H9 (cell line): ENCODE results near the gene SPEM3. TPM values are rescaled to one million over a fixed set of nuclear protein-coding genes. Genes with fewer than 3 reads are reported as not detected.

ENCODE experiments used
- DNase-seq: peaks from one replicate; pipeline ENCODE4 v3.0.0-alpha.2; 2017
- H2AFZ ChIP-seq: one replicate; pipeline ENCODE4 v1.6.1; 2013; ENCODE audit warnings: mild to moderate bottlenecking, low read length, control low read depth, moderate library complexity
- H2AK5ac ChIP-seq: 2 replicates; pipeline ENCODE4 v1.6.1; 2013; ENCODE audit warnings: low read length, control low read depth, mixed read lengths; ENCODE audit not compliant: insufficient read length
- H2BK120ac ChIP-seq: one replicate; pipeline ENCODE4 v1.6.1; 2013; ENCODE audit warnings: low read depth, mild to moderate bottlenecking, low read length, control low read depth, inconsistent platforms; ENCODE audit not compliant: poor library complexity, severe bottlenecking
- H2BK12ac ChIP-seq: 2 replicates; pipeline ENCODE4 v1.6.1; 2013; ENCODE audit warnings: low read length, control low read depth, mixed read lengths, low read depth; ENCODE audit not compliant: insufficient read length
- H2BK15ac ChIP-seq: 2 replicates; pipeline ENCODE4 v1.6.1; 2013; ENCODE audit warnings: low read depth, low read length, control low read depth
- H2BK20ac ChIP-seq: one replicate; pipeline ENCODE4 v1.6.1; 2013; ENCODE audit warnings: low read depth, mild to moderate bottlenecking, low read length, control low read depth, inconsistent platforms; ENCODE audit not compliant: poor library complexity, severe bottlenecking
- H2BK5ac ChIP-seq: 2 replicates; pipeline ENCODE4 v1.6.1; 2013; ENCODE audit warnings: low read length, control low read depth, mixed read lengths; ENCODE audit not compliant: insufficient read length
- H3K14ac ChIP-seq: 2 replicates; pipeline ENCODE4 v1.6.1; 2013; ENCODE audit warnings: low read length, control low read depth; ENCODE audit not compliant: insufficient read depth
- H3K18ac ChIP-seq: 2 replicates; pipeline ENCODE4 v1.6.1; 2013; ENCODE audit warnings: low read depth, mild to moderate bottlenecking, mixed read lengths, low read length, control low read depth; ENCODE audit not compliant: insufficient read length
- H3K23ac ChIP-seq: 2 replicates; pipeline ENCODE4 v1.6.1; 2013; ENCODE audit warnings: low read length, control low read depth, mixed read lengths, low read depth; ENCODE audit not compliant: insufficient read length
- H3K23me2 ChIP-seq: 2 replicates; pipeline ENCODE4 v1.6.1; 2013; ENCODE audit warnings: low read depth, mild to moderate bottlenecking, mixed read lengths, low read length, control low read depth; ENCODE audit not compliant: insufficient read length, poor library complexity, severe bottlenecking
- H3K27ac ChIP-seq: 2 replicates; pipeline ENCODE4 v1.5.1; 2013; ENCODE audit warnings: low read length, control low read depth, mixed read lengths, low read depth; ENCODE audit not compliant: insufficient read length
- H3K27me3 ChIP-seq: 2 replicates; pipeline ENCODE4 v1.6.1; 2013; ENCODE audit warnings: low read length, control low read depth, inconsistent platforms; ENCODE audit not compliant: insufficient read depth
- H3K4ac ChIP-seq: 2 replicates; pipeline ENCODE4 v1.6.1; 2013; ENCODE audit warnings: low read depth, mild to moderate bottlenecking, control low read depth, inconsistent platforms, low read length, moderate library complexity
- H3K4me1 ChIP-seq: 2 replicates; pipeline ENCODE4 v1.6.1; 2013; ENCODE audit warnings: low read length, control low read depth, inconsistent platforms; ENCODE audit not compliant: insufficient read depth
- H3K4me2 ChIP-seq: 2 replicates; pipeline ENCODE4 v1.6.1; 2013; ENCODE audit warnings: low read length, control low read depth, mixed read lengths; ENCODE audit not compliant: insufficient read length, insufficient read depth
- H3K56ac ChIP-seq: 2 replicates; pipeline ENCODE4 v1.6.1; 2013; ENCODE audit warnings: low read depth, mild to moderate bottlenecking, mixed read lengths, low read length, control low read depth; ENCODE audit not compliant: insufficient read length
- H3K79me1 ChIP-seq: 2 replicates; pipeline ENCODE4 v1.6.1; 2013; ENCODE audit warnings: low read depth, mild to moderate bottlenecking, moderate library complexity, low read length, control low read depth, inconsistent platforms; ENCODE audit not compliant: insufficient read depth, poor library complexity, severe bottlenecking
- H3K79me2 ChIP-seq: 2 replicates; pipeline ENCODE4 v1.6.1; 2013; ENCODE audit warnings: low read length, control low read depth, inconsistent platforms; ENCODE audit not compliant: insufficient read depth
- H3K9ac ChIP-seq: 2 replicates; pipeline ENCODE4 v1.6.1; 2013; ENCODE audit warnings: low read length, control low read depth, mixed read lengths; ENCODE audit not compliant: insufficient read length; ENCODE audit errors: extremely low read depth
- H3K9me3 ChIP-seq: one replicate; pipeline ENCODE4 v1.6.1; 2013; ENCODE audit warnings: low read depth, low read length, inconsistent platforms; ENCODE audit not compliant: control insufficient read depth
- H3T11ph ChIP-seq: one replicate; pipeline ENCODE4 v1.6.1; 2013; ENCODE audit warnings: mild to moderate bottlenecking, low read length, control low read depth, inconsistent platforms
- H4K20me1 ChIP-seq: one replicate; pipeline ENCODE4 v1.6.1; 2013; ENCODE audit not compliant: control insufficient read depth, insufficient read length, insufficient read depth
- H4K5ac ChIP-seq: 2 replicates; pipeline ENCODE4 v1.6.1; 2013; ENCODE audit warnings: low read depth, mild to moderate bottlenecking, mixed read lengths, low read length, control low read depth; ENCODE audit not compliant: insufficient read length
- H4K8ac ChIP-seq: replicated peaks from 2 replicates; pipeline ENCODE4 v1.6.1; 2013; ENCODE audit warnings: low read length, control low read depth, mixed read lengths, low read depth; ENCODE audit not compliant: insufficient read length
- H4K91ac ChIP-seq: 2 replicates; pipeline ENCODE4 v1.6.1; 2013; ENCODE audit warnings: low read depth, mild to moderate bottlenecking, moderate library complexity, mixed read lengths, low read length, control low read depth; ENCODE audit not compliant: insufficient read length
- H3K27ac Mint-ChIP-seq, 3 experiments: 2 replicates in 2 of 3; 3 replicates in 1 of 3; pipeline ENCODE4 v1.8.0; 2020 to 2021; ENCODE audit warnings: mixed read lengths in 3 of 3, mild to moderate bottlenecking in 1 of 3, moderate library complexity in 1 of 3
- H3K27me3 Mint-ChIP-seq: 2 replicates; pipeline ENCODE4 v1.8.0; 2021; ENCODE audit warnings: low read depth, mild to moderate bottlenecking, moderate library complexity, mixed read lengths
- H3K36me3 Mint-ChIP-seq, 3 experiments: 2 replicates in 2 of 3; 3 replicates in 1 of 3; pipeline ENCODE4 v1.8.0; 2020 to 2021; ENCODE audit warnings: low read depth in 3 of 3, mixed read lengths in 3 of 3; ENCODE audit not compliant: insufficient read depth in 1 of 3
- H3K4me1 Mint-ChIP-seq, 2 experiments: 2 replicates each; pipeline ENCODE4 v1.8.0; 2020; ENCODE audit warnings: mixed read lengths in 2 of 2
- H3K4me3 Mint-ChIP-seq, 2 experiments: 2 replicates in 1 of 2; 3 replicates in 1 of 2; pipeline ENCODE4 v1.8.0; 2020 to 2021; ENCODE audit warnings: mild to moderate bottlenecking in 2 of 2, mixed read lengths in 2 of 2, moderate library complexity in 1 of 2
- H3K9me3 Mint-ChIP-seq, 2 experiments: 2 replicates in 1 of 2; 3 replicates in 1 of 2; pipeline ENCODE4 v1.8.0; 2020; ENCODE audit warnings: mild to moderate bottlenecking in 2 of 2, mixed read lengths in 2 of 2, moderate library complexity in 1 of 2
- CTCF ChIP-seq: fragments of 200-600 bp; sonication (generic); conservative IDR thresholded peaks from 3 replicates; pipeline ENCODE4 v1.8.0; 2021; ENCODE audit warnings: antibody characterized with exemption, mild to moderate bottlenecking
- WGBS: extraction: QIAGEN DNeasy Blood & Tissue Kit; methylation state at CpG from one replicate; pipeline ENCODE4 v1.1.7; 2013; ENCODE audit warnings: missing lambda C conversion rate, low lambda C conversion rate, mixed read lengths; ENCODE audit not compliant: insufficient read length; ENCODE audit errors: extremely low coverage; 5-methylcytosine and 5-hydroxymethylcytosine counted together
- total RNA-seq: library from RNA; stranded (reverse); gene quantifications from 2 replicates; pipeline ENCODE4 v1.2.1, GENCODE V29; 2021

The SPEM3 gene
- total RNA-seq, 1 experiment from 2014 or later, result not detected

DNA sequence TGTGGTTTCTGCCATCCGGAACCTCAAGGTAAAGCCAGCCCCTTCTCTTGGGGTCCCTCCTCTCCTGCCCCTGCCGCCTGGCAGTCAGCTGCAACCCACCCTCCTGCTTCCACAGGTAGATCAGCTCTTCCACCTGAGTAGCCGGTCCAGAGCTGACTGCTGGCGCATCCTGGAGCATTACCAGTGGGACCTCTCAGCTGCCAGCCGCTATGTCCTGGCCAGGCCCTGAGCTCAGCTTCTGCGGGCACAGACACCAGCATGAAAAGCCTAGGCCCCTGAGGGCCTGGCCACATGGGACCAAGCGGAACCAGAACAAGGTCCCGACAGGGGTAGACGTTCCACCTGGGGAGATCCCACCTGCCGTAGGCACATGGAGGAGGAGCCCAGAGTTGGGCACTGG lies 39.8 kb upstream of the SPEM3 start:
- H3K79me2 ChIP-seq, result no peaks in the 10 kb centered on the region
- no peak overlapping the region for H3K9ac ChIP-seq
- no peak overlapping the region for H2AK5ac ChIP-seq
- H2BK5ac ChIP-seq, result no peak overlapping the region
- H3K4me1 Mint-ChIP-seq, result peaks cover 22 to 23% of the 10 kb centered on the region in 2 experiments
- H3K27me3 ChIP-seq, result no peaks in the 10 kb centered on the region
- peaks cover 27 to 60% (median 44%) of the 10 kb centered on the region in 3 experiments for H3K36me3 Mint-ChIP-seq
- TF ChIP-seq CTCF, result no peak
- peaks cover 2% of the 10 kb centered on the region for H4K20me1 ChIP-seq
- no peak overlapping the region for H3K18ac ChIP-seq
- H3K23me2 ChIP-seq, result peaks cover 7% of the 10 kb centered on the region
- DNase-seq, result no peak
- no peak overlapping the region for H4K8ac ChIP-seq
- no peak overlapping the region for H2BK120ac ChIP-seq
- H3K4me2 ChIP-seq, result no peak overlapping the region
- no CpG with 5 or more reads among the region's 10 CpGs for WGBS
- H4K91ac ChIP-seq, result no peak overlapping the region
- H3K9me3 ChIP-seq, result no peaks in the 10 kb centered on the region
- no peak overlapping the region for H3K14ac ChIP-seq
- no peak overlapping the region for H2BK20ac ChIP-seq
- H3K27me3 Mint-ChIP-seq, result peaks cover 3% of the 10 kb centered on the region
- no peak overlapping the region for H4K5ac ChIP-seq
- peaks cover 5% of the 10 kb centered on the region; the same call in 1 of the 2 replicates for H3K4me1 ChIP-seq
- H3K9me3 Mint-ChIP-seq, result no peaks in the 10 kb centered on the region; a peak in 1 of 5 replicates
- H3K56ac ChIP-seq, result no peak overlapping the region
- H3K4me3 Mint-ChIP-seq, result no peak overlapping the region
- no peaks in the 10 kb centered on the region for H3K79me1 ChIP-seq
- no peak overlapping the region for H3K23ac ChIP-seq
- no peak overlapping the region for H2AFZ ChIP-seq
- H3K27ac Mint-ChIP-seq, result no peak overlapping the region
- H2BK12ac ChIP-seq, result no peak overlapping the region
- H3K27ac ChIP-seq, result no peak overlapping the region
- H3T11ph ChIP-seq, result no peak overlapping the region
- H2BK15ac ChIP-seq, result no peak overlapping the region
- no peak overlapping the region for H3K4ac ChIP-seq
